Activated T-helper 2 cell treated with anti-CD3 and anti-CD28 coated beads, Interferon-gamma antibody, Interleukin-2, Interleukin-4, amounts not matched to agents 10 μg/mL and 5 μg/mL and 100 μg/mL, durations not matched to agents 14 hours and 24 hours and 36 hours (primary cell): ENCODE measurements around the gene LPP. TPM values are rescaled to one million over a fixed set of nuclear protein-coding genes. Genes with fewer than 3 reads are reported as not detected.

ENCODE experiments used
- DNase-seq: peaks from one replicate; pipeline ENCODE4 v3.0.0; 2021; ENCODE audit warnings: low spot score
- H3K27ac Mint-ChIP-seq: one replicate; pipeline ENCODE4 v1.8.0; 2021; ENCODE audit warnings: mixed read lengths
- H3K27me3 Mint-ChIP-seq: one replicate; pipeline ENCODE4 v1.8.0; 2021; ENCODE audit warnings: low read depth, mixed read lengths
- H3K36me3 Mint-ChIP-seq: one replicate; pipeline ENCODE4 v1.8.0; 2021; ENCODE audit warnings: low read depth, mixed read lengths
- H3K4me1 Mint-ChIP-seq: one replicate; pipeline ENCODE4 v1.8.0; 2021; ENCODE audit warnings: low read depth, mixed read lengths
- H3K4me3 Mint-ChIP-seq: one replicate; pipeline ENCODE4 v1.8.0; 2021; ENCODE audit warnings: low read depth, mild to moderate bottlenecking, moderate library complexity, mixed read lengths
- H3K9me3 Mint-ChIP-seq: one replicate; pipeline ENCODE4 v1.8.0; 2021; ENCODE audit warnings: mixed read lengths
- intact Hi-C: fragments of 100-400 bp; cut with micrococcal nuclease; formaldehyde crosslinking; loops from one replicate; pipeline ENCODE4 v1.15.1; 2023
- total RNA-seq: library from RNA; stranded (reverse); gene quantifications from 2 replicates; pipeline ENCODE4 v1.2.3, GENCODE V29; 2022

LPP gene
- total RNA-seq, 1 donor from 2014 or later: 54.5 TPM

DNA sequence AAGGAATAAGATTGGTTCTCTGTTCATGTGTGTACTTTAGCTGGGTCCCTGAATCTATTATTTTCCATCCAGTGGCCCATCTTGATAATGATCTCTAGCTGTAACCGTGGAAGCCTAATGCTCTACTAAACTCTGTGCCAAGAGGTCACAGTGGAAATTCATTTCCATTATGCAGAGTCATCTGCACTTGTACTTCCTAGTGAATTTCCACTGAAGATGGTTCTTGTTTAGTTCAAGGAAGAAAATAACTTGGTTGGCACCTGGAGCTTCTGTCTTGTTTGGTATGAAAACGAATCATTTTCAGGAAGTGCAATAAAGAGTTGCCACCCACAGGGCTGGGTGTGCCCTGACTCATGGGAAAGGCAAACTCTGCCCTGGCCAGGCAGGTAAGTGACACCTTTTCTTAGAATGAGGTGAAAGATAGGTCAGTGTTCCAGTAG, 10.3 kb downstream of the LPP start:
- Mint-ChIP-seq H3K4me1 (peaks cover 47% of the 10 kb centered on the region), H3K27me3 (no peaks in the 10 kb centered on the region), H3K27ac (peak overlapping the region; percentile 54), H3K4me3 (no peak overlapping the region), H3K9me3 (no peaks in the 10 kb centered on the region), H3K36me3 (peaks cover 26% of the 10 kb centered on the region)
- DNase-seq: no peak
- intact Hi-C loops: loop anchor here (5.0 kb wide), 1 partner anchor 38 kb away; no protein-coding TSS in a partner anchor

DNA sequence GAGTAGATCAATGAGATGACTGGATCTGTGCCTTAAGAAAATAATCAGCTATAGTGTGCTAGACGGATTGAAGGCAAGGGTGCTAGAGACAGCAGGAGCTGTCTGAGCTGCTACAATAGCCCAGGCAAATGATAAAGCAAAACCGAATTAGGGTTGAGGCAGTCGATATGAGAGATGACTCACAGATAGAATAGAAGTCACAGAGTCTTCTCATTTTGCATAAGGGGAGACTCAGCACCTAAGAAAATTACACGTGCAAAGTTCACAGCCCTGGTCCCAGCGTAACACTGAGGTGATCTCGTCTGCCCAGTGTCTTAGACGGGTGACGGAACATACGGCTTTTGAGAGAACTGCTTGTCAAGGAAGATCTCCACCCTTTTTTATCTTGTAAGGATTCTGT, 11.6 kb downstream of the LPP start:
- DNase-seq: no peak
- peaks cover 22% of the 10 kb centered on the region for H3K36me3 Mint-ChIP-seq
- no peak overlapping the region for H3K4me3 Mint-ChIP-seq
- H3K27me3 Mint-ChIP-seq: no peaks in the 10 kb centered on the region
- intact Hi-C loops: loop anchor here (1.0 kb wide), 1 partner anchor 9 kb away; no protein-coding TSS in a partner anchor
- peak overlapping the region; percentile 48 for H3K27ac Mint-ChIP-seq
- peaks cover 51% of the 10 kb centered on the region for H3K4me1 Mint-ChIP-seq
- no peaks in the 10 kb centered on the region for H3K9me3 Mint-ChIP-seq

DNA sequence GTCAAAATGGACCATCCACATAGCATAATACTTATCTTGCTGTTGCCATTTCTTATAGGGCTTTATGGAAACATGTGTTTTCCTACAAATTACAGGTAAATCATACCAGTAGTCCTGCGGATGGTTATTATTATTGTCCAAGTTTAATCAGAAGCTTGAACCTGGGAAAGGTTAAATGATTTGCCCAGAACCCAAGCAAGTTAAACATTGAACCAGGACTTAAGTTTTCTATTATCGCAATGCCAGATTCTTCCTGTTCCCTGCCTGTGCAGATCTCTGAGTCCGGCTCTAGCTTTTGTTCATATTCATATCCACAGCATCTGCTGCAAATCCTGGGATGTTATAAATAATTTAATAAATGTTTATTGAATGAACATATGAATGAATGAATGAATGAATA, 12.5 kb downstream of the LPP start:
- Mint-ChIP-seq H3K9me3 (no peaks in the 10 kb centered on the region), H3K4me3 (no peak overlapping the region), H3K27ac (no peak overlapping the region), H3K36me3 (peaks cover 21% of the 10 kb centered on the region), H3K4me1 (peaks cover 57% of the 10 kb centered on the region), H3K27me3 (no peaks in the 10 kb centered on the region)
- no peak for DNase-seq
- intact Hi-C loops: no loop called here

DNA sequence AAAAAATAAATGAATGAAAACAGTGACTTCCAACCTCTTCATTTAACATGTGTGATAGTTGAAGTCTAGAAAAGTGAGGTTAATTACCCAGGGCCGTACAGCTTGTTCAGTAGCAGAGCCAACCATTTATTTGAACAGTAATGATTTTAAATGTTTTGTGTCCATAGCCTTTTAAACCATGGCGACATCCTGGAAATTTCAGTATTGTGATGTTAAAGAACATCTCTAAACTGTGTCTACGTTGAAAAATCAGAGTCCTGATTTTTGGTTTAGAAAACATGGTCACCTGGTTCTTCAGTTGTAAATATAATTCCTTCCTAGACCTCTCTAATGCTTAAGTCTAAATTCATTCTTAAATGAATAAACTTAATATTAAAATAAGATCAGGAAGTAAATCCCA, 14.2 kb downstream of the LPP start:
- Mint-ChIP-seq H3K27me3 (no peaks in the 10 kb centered on the region), H3K4me3 (no peak overlapping the region), H3K27ac (no peak overlapping the region), H3K36me3 (peaks cover 15% of the 10 kb centered on the region), H3K9me3 (no peaks in the 10 kb centered on the region), H3K4me1 (peaks cover 47% of the 10 kb centered on the region)
- DNase-seq: no peak
- intact Hi-C loops: no loop called here

DNA sequence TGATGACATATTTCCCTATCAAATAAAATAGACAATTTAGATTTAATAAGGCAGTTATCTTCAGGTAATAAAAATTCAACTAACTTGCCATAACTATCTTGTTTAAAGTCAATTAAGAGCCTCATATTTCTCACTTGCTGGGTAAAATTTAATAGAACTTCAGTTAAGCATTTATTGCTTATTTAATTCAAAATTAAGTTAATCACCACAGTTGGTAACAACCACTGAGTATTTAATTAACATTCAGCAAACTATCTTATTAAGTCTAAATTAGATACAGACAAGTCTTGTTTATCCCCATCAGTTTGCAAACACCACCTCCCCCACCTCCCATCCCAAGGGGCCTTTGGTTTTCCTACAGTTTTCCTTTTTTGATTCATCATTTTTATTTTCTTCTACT, 14.7 kb downstream of the LPP start:
- Mint-ChIP-seq H3K4me1 (peaks cover 44% of the 10 kb centered on the region), H3K4me3 (no peak overlapping the region), H3K36me3 (peaks cover 15% of the 10 kb centered on the region), H3K9me3 (no peaks in the 10 kb centered on the region), H3K27ac (no peak overlapping the region), H3K27me3 (no peaks in the 10 kb centered on the region)
- no peak for DNase-seq
- intact Hi-C loops: no loop called here

DNA sequence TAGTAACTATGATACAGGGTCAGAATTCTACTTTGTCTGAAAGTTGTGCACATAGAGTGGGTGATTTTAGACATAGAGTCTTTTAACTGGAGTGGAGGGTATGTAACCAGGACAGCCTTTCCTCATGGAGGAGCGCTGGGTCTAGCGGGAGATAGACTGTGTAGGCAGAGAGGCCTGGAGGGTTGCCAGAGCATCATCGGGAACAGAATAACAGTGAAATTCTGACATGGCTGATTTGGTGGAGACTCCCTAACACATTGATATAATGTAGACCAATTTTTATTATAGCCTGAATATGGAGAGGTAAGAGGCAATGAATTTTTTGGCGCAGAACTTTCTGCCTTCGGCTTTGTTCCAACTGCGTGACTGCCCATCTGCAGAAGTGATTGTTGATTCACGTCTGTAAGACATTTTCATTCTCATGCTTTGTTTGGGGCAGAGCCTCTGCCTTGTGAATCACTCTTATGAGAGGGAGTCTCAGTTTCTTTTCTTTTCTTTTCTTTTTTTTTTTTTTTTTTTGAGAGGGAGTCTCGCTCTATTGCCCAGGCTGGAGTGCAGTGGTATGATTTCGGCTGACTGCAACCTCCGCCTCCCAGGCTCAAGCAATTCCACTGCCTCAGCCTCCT, 16.0 kb downstream of the LPP start:
- no peaks in the 10 kb centered on the region for H3K27me3 Mint-ChIP-seq
- peaks cover 41% of the 10 kb centered on the region for H3K4me1 Mint-ChIP-seq
- H3K36me3 Mint-ChIP-seq: peaks cover 20% of the 10 kb centered on the region
- intact Hi-C loops: loop anchor here (1.0 to 5.0 kb wide), 4 partner anchors 13 to 194 kb away; no protein-coding TSS in a partner anchor
- H3K27ac Mint-ChIP-seq: peak overlapping the region; percentile 56
- no peaks in the 10 kb centered on the region for H3K9me3 Mint-ChIP-seq
- H3K4me3 Mint-ChIP-seq: no peak overlapping the region
- DNase-seq: no peak

DNA sequence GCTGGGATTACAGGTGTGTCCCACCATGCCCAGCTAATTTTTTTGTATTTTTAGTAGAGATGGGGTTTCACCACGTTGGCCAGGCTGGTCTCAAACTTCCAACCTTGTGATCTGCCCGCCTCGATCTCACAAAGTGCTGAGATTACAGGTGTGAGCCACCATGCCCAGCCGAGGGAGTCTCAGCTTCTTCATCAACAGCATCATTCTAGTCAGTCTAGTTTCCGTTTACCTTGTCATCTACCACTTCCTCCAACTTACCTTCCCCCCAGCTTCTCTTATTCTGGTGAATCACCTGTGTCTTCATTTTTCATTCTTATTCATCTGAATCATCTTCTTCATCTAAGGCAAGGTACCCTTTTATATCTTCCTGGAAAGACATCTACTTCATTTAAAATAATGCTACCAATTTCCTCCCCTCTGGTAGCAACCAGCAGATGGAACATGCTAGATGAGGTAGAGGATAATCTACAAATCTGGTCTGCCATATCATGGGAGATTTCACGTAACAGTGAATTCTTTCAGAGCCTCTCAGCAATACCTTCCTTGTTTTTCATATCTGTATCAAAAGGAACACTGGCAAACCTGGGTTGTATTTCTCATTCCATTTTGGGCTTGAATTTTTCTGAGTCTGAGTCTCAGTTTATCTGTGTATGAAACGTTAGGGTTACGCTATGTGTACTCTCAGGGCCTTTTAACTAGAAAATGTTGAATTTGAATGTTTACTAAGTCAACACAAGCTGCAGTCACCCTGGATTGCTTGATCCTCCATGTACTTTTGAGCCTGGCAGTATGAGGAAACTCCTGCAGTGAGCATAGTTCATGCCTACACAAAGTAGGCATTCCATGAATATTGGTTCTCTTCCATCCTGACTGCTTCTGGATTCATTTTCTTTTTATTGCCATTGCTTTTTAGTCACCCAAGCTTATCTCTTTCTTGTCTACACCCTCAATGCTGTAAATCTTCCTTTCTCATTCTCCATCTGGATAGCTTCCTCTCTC, 16.8 kb downstream of the LPP start:
- Mint-ChIP-seq H3K4me3 (no peak overlapping the region), H3K36me3 (peaks cover 22% of the 10 kb centered on the region), H3K27ac (peak overlapping the region; percentile 56), H3K9me3 (no peaks in the 10 kb centered on the region), H3K27me3 (no peaks in the 10 kb centered on the region), H3K4me1 (peaks cover 38% of the 10 kb centered on the region)
- DNase-seq: no peak
- intact Hi-C loops: loop anchor here (1.0 to 5.0 kb wide), 4 partner anchors 14 to 194 kb away; no protein-coding TSS in a partner anchor

DNA sequence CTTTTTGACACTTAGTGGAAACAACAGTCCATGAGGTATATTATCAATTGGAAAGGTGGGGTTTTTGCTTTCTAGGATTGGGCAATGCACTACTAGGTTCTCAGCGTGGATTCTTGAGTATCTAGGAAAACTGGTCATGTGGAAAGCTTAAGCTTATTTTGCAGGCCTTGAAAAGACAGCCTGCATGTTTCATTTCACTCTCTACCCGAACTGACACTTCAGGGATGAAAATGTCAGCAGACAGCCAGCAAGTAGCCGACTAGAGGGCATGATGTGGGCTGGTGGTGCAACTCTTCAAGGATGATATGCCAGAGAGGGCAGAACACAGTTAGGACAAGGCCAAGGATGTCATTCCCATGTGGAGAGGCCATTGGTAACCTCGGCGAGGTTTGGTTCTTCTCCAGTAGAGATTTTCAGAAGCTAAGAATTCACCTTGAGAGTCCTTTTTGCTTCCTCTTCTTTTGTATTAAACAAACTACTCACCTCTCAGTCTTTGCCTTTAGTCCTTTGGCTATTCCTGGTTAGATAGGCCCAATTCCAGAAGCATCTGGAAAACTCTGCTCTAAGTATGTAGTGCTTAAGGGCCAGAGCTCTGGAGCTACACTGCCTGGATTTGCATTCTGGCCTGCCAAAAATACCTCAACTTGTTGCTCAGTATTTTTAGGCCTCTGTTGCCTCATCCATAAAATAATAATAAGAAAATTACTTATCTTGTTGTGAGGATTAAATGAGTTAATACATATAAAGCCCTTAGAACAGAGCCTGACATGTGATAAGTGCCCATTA, 17.9 kb downstream of the LPP start:
- H3K9me3 Mint-ChIP-seq: no peaks in the 10 kb centered on the region
- peaks cover 29% of the 10 kb centered on the region for H3K36me3 Mint-ChIP-seq
- H3K4me3 Mint-ChIP-seq: no peak overlapping the region
- intact Hi-C loops: loop anchor here (2.0 to 5.0 kb wide), 3 partner anchors 15 to 85 kb away; no protein-coding TSS in a partner anchor
- DNase-seq: no peak
- H3K27me3 Mint-ChIP-seq: no peaks in the 10 kb centered on the region
- H3K27ac Mint-ChIP-seq: no peak overlapping the region
- H3K4me1 Mint-ChIP-seq: peaks cover 33% of the 10 kb centered on the region

DNA sequence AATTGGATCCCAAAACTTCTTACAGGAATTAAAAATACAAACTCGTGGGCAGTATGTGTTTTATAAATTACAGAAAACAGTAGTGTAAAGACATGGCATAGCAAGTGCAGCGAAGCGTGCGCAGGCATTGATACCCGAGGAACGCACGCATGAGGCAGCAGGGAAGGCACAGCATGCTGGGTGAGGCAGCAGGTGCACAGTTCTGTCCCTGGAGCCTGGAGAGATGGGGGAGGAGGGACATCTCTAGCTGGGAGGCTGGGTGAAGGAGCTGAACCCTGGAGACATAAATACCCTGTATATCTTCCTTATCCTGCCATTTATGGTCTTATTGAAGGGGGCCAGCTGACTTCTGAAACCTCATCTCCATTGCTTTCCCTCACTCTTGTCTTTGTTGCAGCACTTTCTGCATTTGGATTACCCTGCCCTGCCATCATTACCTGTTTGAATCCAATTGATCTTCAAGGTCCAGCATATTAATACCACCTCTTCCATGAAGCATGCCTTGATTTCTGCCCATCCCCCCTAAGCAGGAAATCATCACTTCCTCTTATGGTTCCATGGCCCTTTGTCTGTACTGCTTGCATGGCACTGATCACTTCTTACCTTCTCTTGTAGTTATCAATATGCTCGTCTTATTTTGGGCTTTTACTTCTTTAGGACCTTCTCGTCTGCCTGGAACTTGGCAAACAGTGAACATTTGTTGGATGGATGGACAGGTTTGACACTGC, 20.5 kb downstream of the LPP start:
- Mint-ChIP-seq H3K4me3 (no peak overlapping the region), H3K36me3 (peaks cover 48% of the 10 kb centered on the region), H3K27ac (no peak overlapping the region), H3K9me3 (no peaks in the 10 kb centered on the region), H3K27me3 (no peaks in the 10 kb centered on the region), H3K4me1 (peaks cover 46% of the 10 kb centered on the region)
- DNase-seq: no peak
- intact Hi-C loops: loop anchor here (5.0 kb wide), 1 partner anchor 83 kb away; no protein-coding TSS in a partner anchor

DNA sequence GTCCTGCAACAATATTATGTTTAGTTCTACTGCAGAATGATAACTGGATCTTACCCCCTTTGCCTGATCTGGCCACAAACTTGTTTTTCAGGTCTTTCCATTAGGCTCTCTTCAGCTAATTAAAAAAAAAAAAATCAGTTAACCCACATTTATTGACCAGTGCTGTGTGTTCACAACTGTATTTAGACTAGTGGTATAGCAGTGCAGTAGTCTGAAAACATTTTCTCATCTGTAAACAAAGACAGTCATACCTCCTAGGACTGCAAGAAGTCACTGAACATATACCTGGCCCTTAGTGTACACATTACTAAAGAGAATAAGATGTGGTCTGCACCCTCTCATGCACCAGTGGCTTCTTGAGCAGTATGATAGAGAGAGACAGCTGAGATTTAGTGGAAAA, 22.5 kb downstream of the LPP start:
- H3K4me3 Mint-ChIP-seq: no peak overlapping the region
- H3K9me3 Mint-ChIP-seq: no peaks in the 10 kb centered on the region

DNA sequence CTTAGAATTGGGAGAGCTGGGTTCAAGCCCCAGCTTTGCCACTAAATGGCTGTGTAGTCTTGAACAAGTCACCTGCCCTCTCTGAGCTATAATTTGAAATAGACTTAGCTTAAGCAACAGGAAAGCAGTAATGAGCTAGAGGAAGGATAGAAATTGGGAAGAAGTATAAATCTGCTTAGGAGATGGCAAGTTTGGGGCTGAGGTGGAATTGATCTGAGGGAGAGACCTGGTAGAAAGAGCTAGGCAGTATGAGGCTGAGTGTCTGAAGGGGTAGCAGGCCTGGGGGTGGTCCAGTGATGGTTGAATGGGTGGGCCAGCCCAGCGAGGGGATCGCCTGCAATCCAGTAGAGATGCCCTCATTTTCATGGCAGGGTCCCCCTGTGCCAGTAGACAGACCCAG, 22.9 kb downstream of the LPP start:
- Mint-ChIP-seq H3K9me3 (no peaks in the 10 kb centered on the region), H3K27me3 (no peaks in the 10 kb centered on the region), H3K27ac (no peak overlapping the region), H3K36me3 (peaks cover 53% of the 10 kb centered on the region), H3K4me1 (peaks cover 33% of the 10 kb centered on the region), H3K4me3 (no peak overlapping the region)
- no peak for DNase-seq
- intact Hi-C loops: no loop called here

More for the DNA sequence above, 22.5 kb downstream of the LPP start:
- intact Hi-C loops: no loop called here
- H3K4me1 Mint-ChIP-seq: peaks cover 33% of the 10 kb centered on the region
- no peak overlapping the region for H3K27ac Mint-ChIP-seq
- DNase-seq: no peak
- peaks cover 53% of the 10 kb centered on the region for H3K36me3 Mint-ChIP-seq
- H3K27me3 Mint-ChIP-seq: no peaks in the 10 kb centered on the region

DNA sequence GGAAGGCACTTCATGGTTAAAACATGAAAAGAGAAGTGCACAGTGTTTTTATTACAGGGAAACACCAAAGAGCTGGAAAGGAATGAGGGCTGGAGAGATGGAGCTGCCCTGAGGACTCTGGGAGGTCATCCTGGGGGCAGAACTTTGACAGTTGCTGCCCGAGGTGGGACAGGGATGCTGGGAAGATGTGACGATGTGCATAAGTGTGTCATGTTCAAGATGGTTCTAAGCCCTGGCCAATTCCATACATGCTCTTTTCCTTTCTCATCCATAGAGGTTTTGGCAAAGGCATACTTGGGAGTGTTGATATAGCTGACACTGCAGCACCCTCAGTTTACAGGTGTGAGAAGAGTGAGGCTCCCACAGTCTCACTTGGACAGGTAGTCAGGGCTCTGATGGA, 23.8 kb downstream of the LPP start:
- DNase-seq: no peak
- Mint-ChIP-seq H3K4me3 (no peak overlapping the region), H3K4me1 (peaks cover 33% of the 10 kb centered on the region), H3K27ac (no peak overlapping the region), H3K36me3 (peaks cover 53% of the 10 kb centered on the region), H3K27me3 (no peaks in the 10 kb centered on the region), H3K9me3 (no peaks in the 10 kb centered on the region)
- intact Hi-C loops: no loop called here
